OCI-LY3 (cell line): ENCODE data around the gene LPP.

Experiments
- H2AFZ ChIP-seq: fragments of 200-600, 300-600 bp; shearing (Covaris generic); 2 replicates; pipeline ENCODE4 v1.6.0; 2014; ENCODE audit warnings: antibody characterized with exemption, low read depth, low read length
- H3K27ac ChIP-seq: fragments of 200-600, 300-600 bp; sonication (generic); 2 replicates; pipeline ENCODE4 v1.5.1; 2014; ENCODE audit warnings: mild to moderate bottlenecking, low read length, moderate library complexity, mixed read lengths
- H3K27me3 ChIP-seq: fragments of 200-600, 300-600 bp; sonication (generic); 2 replicates; pipeline ENCODE4 v1.6.1; 2014; ENCODE audit warnings: low read depth, low read length, mixed read lengths
- H3K36me3 ChIP-seq: fragments of 200-600, 300-600 bp; sonication (generic); replicated peaks from 2 replicates; pipeline ENCODE3; 2014; ENCODE audit warnings: low read depth, low read length, mixed read lengths
- H3K4me1 ChIP-seq: fragments of 300-600, 200-600 bp; sonication (generic); 2 replicates; pipeline ENCODE4 v1.6.1; 2014; ENCODE audit warnings: low read length, mixed read lengths
- H3K4me2 ChIP-seq: fragments of 200-600, 300-600 bp; sonication (generic); 2 replicates; pipeline ENCODE4 v1.6.1; 2014; ENCODE audit warnings: low read length, mixed read lengths
- H3K4me3 ChIP-seq: fragments of 300-600, 200-600 bp; sonication (generic); 2 replicates; pipeline ENCODE4 v1.5.1; 2014; ENCODE audit warnings: antibody characterized with exemption, mild to moderate bottlenecking, low read length, moderate library complexity
- H3K79me2 ChIP-seq: fragments of 300-600, 200-600 bp; shearing (Covaris generic); 2 replicates; pipeline ENCODE4 v1.6.1; 2014; ENCODE audit warnings: mild to moderate bottlenecking, low read length, mixed read lengths
- H3K9ac ChIP-seq: fragments of 300-600, 200-600 bp; shearing (Covaris generic); 2 replicates; pipeline ENCODE4 v1.6.0; 2014; ENCODE audit warnings: mild to moderate bottlenecking, low read length, moderate library complexity
- H3K9me3 ChIP-seq: fragments of 200-600, 300-600 bp; shearing (Covaris generic); 2 replicates; pipeline ENCODE4 v1.6.1; 2014; ENCODE audit warnings: low read length, mixed read lengths; ENCODE audit not compliant: insufficient read depth
- H4K20me1 ChIP-seq: fragments of 200-600, 300-600 bp; sonication (generic); 2 replicates; pipeline ENCODE4 v1.6.1; 2016; ENCODE audit warnings: low read length, mixed read lengths; ENCODE audit not compliant: insufficient read depth
- EZH2phosphoT487 ChIP-seq: fragments of 200-600 bp; shearing (Covaris generic); IDR thresholded peaks from 2 replicates; pipeline ENCODE4 v1.6.1; 2018; ENCODE audit warnings: antibody characterized with exemption, mixed run types, low read depth
- TF ChIP-seq, protein P1 (sequence below): fragments of 200-600, 300-600 bp; sonication (generic); IDR thresholded peaks from 2 replicates; pipeline ENCODE4 v1.5.1; 2014; ENCODE audit warnings: antibody characterized with exemption, low read length, low read depth

LPP gene

DNA sequence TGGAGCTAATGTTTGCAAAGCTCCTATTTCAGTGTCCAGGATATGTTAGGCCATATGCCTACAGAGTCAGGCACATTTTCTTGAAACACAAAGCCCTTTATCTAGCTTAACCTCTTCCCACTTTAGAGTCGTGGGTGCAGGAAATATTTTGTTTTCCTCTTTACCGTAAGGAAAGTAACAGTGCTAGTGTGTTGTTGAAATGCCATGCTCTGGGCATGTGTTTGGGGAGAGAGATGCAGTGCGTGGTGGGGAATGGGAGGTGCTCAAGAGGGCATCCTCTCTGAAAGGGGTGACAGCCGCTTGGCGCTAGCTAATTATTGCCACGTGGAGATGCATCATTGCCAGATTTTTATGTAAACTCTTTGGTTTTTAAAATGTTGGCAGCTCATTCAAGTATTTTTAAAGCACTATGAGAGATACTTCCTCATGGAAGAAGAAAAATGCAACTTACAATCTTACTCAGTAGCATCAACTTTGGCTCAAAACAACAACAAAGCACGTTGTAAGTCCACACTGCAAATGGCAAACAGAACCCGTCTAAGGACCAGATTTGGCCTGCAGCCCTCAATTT, 152.6 kb downstream of the LPP start:
- Histone ChIP-seq H3K79me2 (no peaks in the 10 kb centered on the region), H3K4me1 (peaks cover 80% of the 10 kb centered on the region)

DNA sequence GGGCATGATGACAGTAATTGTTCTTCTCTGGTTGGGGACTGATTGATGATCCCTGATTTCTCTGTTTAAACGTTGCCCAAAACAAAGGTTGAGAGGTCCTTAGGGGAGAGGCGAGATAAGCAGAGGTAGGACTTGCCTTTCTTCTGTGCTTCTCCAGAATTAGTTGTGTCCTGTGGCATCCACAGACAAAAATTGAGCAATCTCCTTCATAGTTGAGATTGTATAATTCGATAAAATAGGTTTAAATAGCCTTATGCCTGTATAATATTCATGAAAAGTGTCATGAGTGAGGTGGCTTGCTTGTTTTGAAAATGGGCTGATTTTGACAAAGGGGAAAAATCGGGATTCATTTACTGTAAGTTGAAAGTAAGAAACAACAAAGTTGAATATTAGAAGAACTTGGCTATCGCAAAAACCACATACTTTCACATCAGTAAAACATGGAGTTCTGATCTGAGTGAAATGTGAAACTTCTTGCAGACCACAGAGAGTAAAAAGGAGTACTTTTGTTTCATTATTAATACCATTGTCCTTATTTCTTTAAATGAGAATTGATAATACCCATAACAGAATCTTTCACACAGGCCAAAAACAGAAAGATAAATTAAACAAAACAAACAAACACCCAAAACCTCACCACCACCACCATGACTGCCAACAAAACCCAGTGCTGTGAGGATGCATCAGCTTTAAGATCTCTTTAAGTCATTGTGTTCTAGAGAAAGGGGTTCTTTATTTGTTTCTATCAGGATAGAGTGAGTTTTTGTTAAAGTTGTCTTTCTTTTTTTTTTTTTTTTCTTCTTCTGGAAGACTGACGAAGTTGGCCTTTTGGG, 155.7 kb downstream of the LPP start:
- Histone ChIP-seq H3K79me2 (no peaks in the 10 kb centered on the region), H3K36me3 (peaks cover 7% of the 10 kb centered on the region), H3K27ac (peak overlapping the region; percentile 86), H3K4me3 (peak overlapping the region; percentile 69), H3K9ac (peak overlapping the region; percentile 65), H3K9me3 (no peaks in the 10 kb centered on the region), H3K4me1 (peaks cover 49% of the 10 kb centered on the region), H4K20me1 (no peaks in the 10 kb centered on the region), H2AFZ (no peak overlapping the region), H3K4me2 (peak overlapping the region; percentile 84), H3K27me3 (peaks cover 12% of the 10 kb centered on the region; the same call in 1 of the 2 replicates)
- TF ChIP-seq EZH2phosphoT487 = peak; percentile 95
- TF ChIP-seq, protein P1, sequence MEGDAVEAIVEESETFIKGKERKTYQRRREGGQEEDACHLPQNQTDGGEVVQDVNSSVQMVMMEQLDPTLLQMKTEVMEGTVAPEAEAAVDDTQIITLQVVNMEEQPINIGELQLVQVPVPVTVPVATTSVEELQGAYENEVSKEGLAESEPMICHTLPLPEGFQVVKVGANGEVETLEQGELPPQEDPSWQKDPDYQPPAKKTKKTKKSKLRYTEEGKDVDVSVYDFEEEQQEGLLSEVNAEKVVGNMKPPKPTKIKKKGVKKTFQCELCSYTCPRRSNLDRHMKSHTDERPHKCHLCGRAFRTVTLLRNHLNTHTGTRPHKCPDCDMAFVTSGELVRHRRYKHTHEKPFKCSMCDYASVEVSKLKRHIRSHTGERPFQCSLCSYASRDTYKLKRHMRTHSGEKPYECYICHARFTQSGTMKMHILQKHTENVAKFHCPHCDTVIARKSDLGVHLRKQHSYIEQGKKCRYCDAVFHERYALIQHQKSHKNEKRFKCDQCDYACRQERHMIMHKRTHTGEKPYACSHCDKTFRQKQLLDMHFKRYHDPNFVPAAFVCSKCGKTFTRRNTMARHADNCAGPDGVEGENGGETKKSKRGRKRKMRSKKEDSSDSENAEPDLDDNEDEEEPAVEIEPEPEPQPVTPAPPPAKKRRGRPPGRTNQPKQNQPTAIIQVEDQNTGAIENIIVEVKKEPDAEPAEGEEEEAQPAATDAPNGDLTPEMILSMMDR = no peak

More for the DNA sequence above, 152.6 kb downstream of the LPP start:
- TF ChIP-seq, protein P1 = no peak
- no peak for TF ChIP-seq EZH2phosphoT487
- Histone ChIP-seq H3K9me3 (no peaks in the 10 kb centered on the region), H3K36me3 (peaks cover 7% of the 10 kb centered on the region), H4K20me1 (no peaks in the 10 kb centered on the region), H2AFZ (no peak overlapping the region), H3K27me3 (peaks cover 12% of the 10 kb centered on the region; the same call in 1 of the 2 replicates), H3K4me3 (no peak overlapping the region), H3K9ac (no peak overlapping the region), H3K27ac (peak overlapping the region; percentile 2; the same call in 1 of the 2 replicates), H3K4me2 (peak overlapping the region; percentile 17)

DNA sequence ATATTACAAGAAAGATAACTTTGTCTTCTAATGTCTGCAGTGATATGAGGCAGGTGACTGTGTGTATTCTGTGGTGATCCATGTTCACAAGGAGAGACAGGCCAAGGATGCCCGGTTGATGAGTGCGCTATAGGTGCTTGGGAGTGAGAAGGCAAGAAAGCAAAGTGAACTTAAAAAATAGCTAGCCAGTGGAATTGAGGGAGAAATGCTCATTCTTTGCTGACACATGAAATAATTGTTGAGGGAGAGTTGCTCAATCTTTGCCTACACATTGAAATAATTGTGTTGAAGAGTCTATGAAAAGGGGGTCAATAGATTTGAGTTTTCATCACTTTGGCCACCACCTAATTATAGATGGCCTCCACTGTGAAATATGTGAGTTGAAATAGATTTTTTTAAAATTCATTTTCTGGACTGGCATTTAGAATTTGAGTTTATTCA, 156.3 kb downstream of the LPP start:
- H2AFZ ChIP-seq = no peak overlapping the region
- H3K79me2 ChIP-seq = no peaks in the 10 kb centered on the region
- peaks cover 51% of the 10 kb centered on the region for H3K4me1 ChIP-seq
- H3K27ac ChIP-seq = peak overlapping the region; percentile 77
- peak overlapping the region; percentile 52 for H3K9ac ChIP-seq
- H3K36me3 ChIP-seq = peaks cover 7% of the 10 kb centered on the region
- H3K4me3 ChIP-seq = peak overlapping the region; percentile 53; the same call in 1 of the 2 replicates
- TF ChIP-seq, protein P1 = no peak
- TF ChIP-seq EZH2phosphoT487 = no peak
- no peaks in the 10 kb centered on the region for H3K9me3 ChIP-seq
- no peaks in the 10 kb centered on the region for H4K20me1 ChIP-seq
- peak overlapping the region; percentile 82 for H3K4me2 ChIP-seq
- peaks cover 12% of the 10 kb centered on the region; the same call in 1 of the 2 replicates for H3K27me3 ChIP-seq

DNA sequence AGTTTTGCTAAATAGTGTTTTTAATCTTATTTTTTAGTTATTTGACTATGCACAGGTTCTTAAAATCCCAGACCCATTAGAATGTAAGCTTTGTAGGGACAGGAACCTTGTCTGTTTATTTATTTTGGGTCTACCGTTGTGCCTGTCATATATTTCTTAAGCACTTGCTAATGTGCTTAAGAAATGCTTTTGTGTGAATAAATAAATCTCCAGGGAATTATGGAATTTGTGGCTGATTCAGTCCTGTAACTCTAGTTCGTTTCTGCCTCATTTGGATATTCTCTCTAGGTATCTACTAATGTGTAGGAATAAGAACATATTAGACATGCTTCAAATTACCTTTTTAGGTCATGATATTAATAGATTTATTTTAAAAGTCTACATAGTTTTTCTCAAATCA, 161.6 kb downstream of the LPP start:
- Histone ChIP-seq H3K4me3 (no peak overlapping the region), H2AFZ (no peak overlapping the region), H3K9me3 (no peaks in the 10 kb centered on the region), H3K27me3 (no peaks in the 10 kb centered on the region), H3K4me1 (peaks cover 13% of the 10 kb centered on the region), H3K79me2 (no peaks in the 10 kb centered on the region), H3K9ac (no peak overlapping the region), H3K36me3 (no peaks in the 10 kb centered on the region), H4K20me1 (no peaks in the 10 kb centered on the region), H3K27ac (no peak overlapping the region), H3K4me2 (no peak overlapping the region)
- TF ChIP-seq, protein P1 = no peak
